Naive thymus-derived CD4-positive, alpha-beta T cell (primary cell): ENCODE results near the gene GRIK2. TPM values are rescaled to one million over a fixed set of nuclear protein-coding genes. Genes with fewer than 3 reads are reported as not detected.

ENCODE experiments used
- ATAC-seq: fragments of 150-1000 bp; cut with Tn5 transposase; 2 replicates; pipeline ENCODE4 v1.10.0; 2021; ENCODE audit warnings: mild to moderate bottlenecking, moderate library complexity
- CTCF ChIA-PET: fragments of 350-600 bp; sonication (Branson Sonifier 250); formaldehyde crosslinking; loops from one replicate; lab custom pipeline; 2021; ENCODE audit warnings: antibody characterized with exemption; lab: Charles Lee
- POLR2A ChIA-PET: fragments of 350-600 bp; sonication (Branson Sonifier 250); formaldehyde crosslinking; loops from one replicate; lab custom pipeline; 2021; ENCODE audit warnings: antibody characterized with exemption, inconsistent platforms; lab: Charles Lee
- DNase-seq, 9 donors: peaks; one replicate each; pipeline versions ENCODE4 v3.0.0 to v3.0.0-alpha.2; 2020 to 2022; ENCODE audit warnings: mixed read lengths in 1 of 9
- H3K27ac ChIP-seq: one replicate; pipeline ENCODE4 v1.7.0; 2013; ENCODE audit warnings: mild to moderate bottlenecking, low read depth, low read length, moderate library complexity
- H3K27me3 ChIP-seq, 2 donors: one replicate each; pipeline ENCODE4 v1.7.0; 2013; ENCODE audit warnings: low read length in 2 of 2, mild to moderate bottlenecking in 2 of 2, moderate library complexity in 2 of 2; ENCODE audit not compliant: control insufficient read depth in 2 of 2, insufficient read depth in 2 of 2
- H3K36me3 ChIP-seq, 3 experiments: 1 replicate in 2 of 3; 2 replicates in 1 of 3; pipeline ENCODE4 v1.7.0; 2013; ENCODE audit warnings: low read length in 3 of 3, mild to moderate bottlenecking in 3 of 3, moderate library complexity in 1 of 3; ENCODE audit not compliant: insufficient read depth in 3 of 3, control insufficient read depth in 2 of 3
- H3K4me1 ChIP-seq, 2 donors: one replicate each; pipeline ENCODE4 v1.7.0; 2013; ENCODE audit warnings: low read length in 2 of 2, mild to moderate bottlenecking in 2 of 2, moderate library complexity in 1 of 2; ENCODE audit not compliant: control insufficient read depth in 2 of 2, insufficient read depth in 2 of 2
- H3K4me3 ChIP-seq: 2 replicates; pipeline ENCODE4 v1.7.0; 2013; ENCODE audit warnings: mild to moderate bottlenecking, low read length
- H3K9me3 ChIP-seq, 3 experiments: 1 replicate in 2 of 3; 2 replicates in 1 of 3; pipeline ENCODE4 v1.7.0; 2013; ENCODE audit warnings: low read length in 3 of 3; ENCODE audit not compliant: control insufficient read depth in 2 of 3
- H3K27ac Mint-ChIP-seq, 9 donors: one replicate each; pipeline ENCODE4 v1.8.0; 2020 to 2022; ENCODE audit warnings: mixed read lengths in 9 of 9, mild to moderate bottlenecking in 8 of 9, moderate library complexity in 5 of 9, inconsistent platforms in 2 of 9
- H3K27me3 Mint-ChIP-seq, 5 donors: one replicate each; pipeline ENCODE4 v1.8.0; 2021 to 2022; ENCODE audit warnings: mixed read lengths in 5 of 5, mild to moderate bottlenecking in 1 of 5
- H3K36me3 Mint-ChIP-seq, 5 donors: one replicate each; pipeline ENCODE4 v1.8.0; 2020 to 2022; ENCODE audit warnings: mixed read lengths in 5 of 5, mild to moderate bottlenecking in 3 of 5, inconsistent platforms in 1 of 5
- H3K4me1 Mint-ChIP-seq, 7 donors: one replicate each; pipeline ENCODE4 v1.8.0; 2020 to 2022; ENCODE audit warnings: mixed read lengths in 7 of 7, mild to moderate bottlenecking in 3 of 7, inconsistent platforms in 1 of 7
- H3K4me3 Mint-ChIP-seq, 10 donors: one replicate each; pipeline ENCODE4 v1.8.0; 2020 to 2022; ENCODE audit warnings: mild to moderate bottlenecking in 10 of 10, mixed read lengths in 10 of 10, moderate library complexity in 6 of 10, inconsistent platforms in 2 of 10
- H3K9me3 Mint-ChIP-seq, 11 donors: one replicate each; pipeline ENCODE4 v1.8.0; 2020 to 2022; ENCODE audit warnings: mixed read lengths in 11 of 11, mild to moderate bottlenecking in 4 of 11, inconsistent platforms in 1 of 11, moderate library complexity in 1 of 11
- intact Hi-C, 2 donors: fragments of 100-400 bp; cut with micrococcal nuclease; formaldehyde crosslinking; loops; one replicate each; pipeline ENCODE4 v1.15.1; 2023
- polyA plus RNA-seq, 2 donors: library from polyadenylated mRNA; unstranded; fragments of 300-500 nt; fragmentation: Illumina TruSeq; gene quantifications; one replicate each; pipeline ENCODE4 v1.2.3, GENCODE V29; 2021
- total RNA-seq, 6 experiments: library from RNA in 5 of 6; stranded (reverse) in 5 of 6; gene quantifications; 1 replicate in 5 of 6; 2 replicates in 1 of 6; pipeline ENCODE4 v1.2.3 and lab custom pipeline; 2021 to 2026

GRIK2 gene
- total and polyA plus RNA-seq, 7 experiments from 2014 or later: 0.16 to 0.22 TPM; not detected in 5

DNA sequence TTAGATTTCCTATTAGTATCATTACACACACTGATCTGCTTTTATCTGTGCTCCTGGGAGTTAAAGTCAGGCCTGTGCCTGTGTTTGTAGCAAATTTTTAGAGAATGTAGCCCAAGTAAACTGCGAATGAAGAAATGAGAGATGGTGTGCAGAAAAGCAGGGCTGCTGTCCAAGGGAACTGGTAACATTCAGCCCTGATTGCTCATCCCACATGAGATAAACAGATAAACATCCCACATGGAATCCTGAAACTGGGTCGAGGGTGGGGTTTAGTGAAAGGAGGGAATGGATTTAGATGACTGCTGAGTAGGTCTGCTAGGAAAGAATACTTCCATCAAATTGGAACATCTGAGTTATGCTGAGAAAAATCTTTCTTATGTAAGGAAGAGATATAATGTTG lies 69.1 kb downstream of the GRIK2 start:
- Mint-ChIP-seq H3K9me3 (peaks cover 0 to 2% (median 0%) of the 10 kb centered on the region in 11 donors), H3K4me3 (no peak overlapping the region), H3K36me3 (no peaks in the 10 kb centered on the region), H3K27me3 (no peaks in the 10 kb centered on the region), H3K27ac (no peak overlapping the region), H3K4me1 (no peaks in the 10 kb centered on the region)
- H3K27me3 ChIP-seq: no peaks in the 10 kb centered on the region
- DNase-seq (no peak), ATAC-seq (no peak)
- CTCF ChIA-PET: no interaction called here
- no peak overlapping the region for H3K4me3 ChIP-seq
- no peaks in the 10 kb centered on the region for H3K9me3 ChIP-seq
- no peaks in the 10 kb centered on the region for H3K4me1 ChIP-seq
- intact Hi-C loops: no loop called here
- POLR2A ChIA-PET: no interaction called here
- no peaks in the 10 kb centered on the region for H3K36me3 ChIP-seq
- H3K27ac ChIP-seq: no peak overlapping the region

DNA sequence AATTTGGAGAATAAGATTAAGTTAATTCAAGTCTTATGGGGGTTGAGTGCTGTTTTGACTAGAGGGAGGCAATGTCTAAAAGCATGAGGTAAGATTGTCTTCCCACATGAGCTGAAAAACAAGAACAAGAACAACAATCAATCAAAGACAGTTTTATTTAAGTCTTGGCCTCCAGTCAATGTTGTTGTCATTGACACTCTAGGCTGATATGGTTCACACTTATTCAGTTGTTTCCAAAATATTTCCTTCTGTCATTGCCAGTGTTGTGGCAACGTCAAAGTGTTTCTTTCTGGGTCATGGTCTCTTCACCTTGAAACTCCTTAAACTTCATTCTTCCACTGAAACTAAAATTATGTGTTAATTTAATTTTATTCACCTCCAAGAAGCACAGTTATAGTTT lies 72.4 kb downstream of the GRIK2 start:
- Mint-ChIP-seq H3K27me3 (no peaks in the 10 kb centered on the region), H3K4me1 (no peaks in the 10 kb centered on the region), H3K9me3 (peaks cover 0 to 6% (median 0%) of the 10 kb centered on the region in 11 donors), H3K4me3 (no peak overlapping the region), H3K27ac (no peak overlapping the region), H3K36me3 (no peaks in the 10 kb centered on the region)
- no peaks in the 10 kb centered on the region for H3K9me3 ChIP-seq
- H3K4me3 ChIP-seq: no peak overlapping the region
- ATAC-seq (no peak), DNase-seq (no peak)
- CTCF ChIA-PET: no interaction called here
- H3K36me3 ChIP-seq: no peaks in the 10 kb centered on the region
- no peaks in the 10 kb centered on the region for H3K4me1 ChIP-seq
- H3K27me3 ChIP-seq: no peaks in the 10 kb centered on the region
- no peak overlapping the region for H3K27ac ChIP-seq
- intact Hi-C loops: no loop called here
- POLR2A ChIA-PET: no interaction called here

- H3K9me3 ChIP-seq: no peaks in the 10 kb centered on the region
- Mint-ChIP-seq H3K4me3 (no peak overlapping the region), H3K4me1 (no peaks in the 10 kb centered on the region), H3K27me3 (no peaks in the 10 kb centered on the region), H3K9me3 (no peaks in the 10 kb centered on the region), H3K36me3 (no peaks in the 10 kb centered on the region), H3K27ac (no peak overlapping the region)
- no peak overlapping the region for H3K4me3 ChIP-seq
- intact Hi-C loops: no loop called here
- H3K4me1 ChIP-seq: no peaks in the 10 kb centered on the region
- no peak for ATAC-seq
- no peaks in the 10 kb centered on the region for H3K36me3 ChIP-seq
- H3K27ac ChIP-seq: no peak overlapping the region
- CTCF ChIA-PET: no interaction called here
- POLR2A ChIA-PET: no interaction called here
- H3K27me3 ChIP-seq: no peaks in the 10 kb centered on the region
- DNase-seq: no peak
Observed at GRCh38 chr6:101477436-101477835, 83.9 kb downstream of the GRIK2 start.

- intact Hi-C loops: no loop called here
- Mint-ChIP-seq H3K27me3 (no peaks in the 10 kb centered on the region), H3K9me3 (no peaks in the 10 kb centered on the region), H3K4me3 (no peak overlapping the region), H3K27ac (no peak overlapping the region), H3K36me3 (no peaks in the 10 kb centered on the region), H3K4me1 (no peaks in the 10 kb centered on the region)
- ChIA-PET CTCF (interaction anchor here (0.6 kb wide), 1 partner anchor 305 kb away, joined by 6 read pairs; no protein-coding TSS in a partner anchor), POLR2A (no interaction called here)
- Histone ChIP-seq H3K27ac (no peak overlapping the region), H3K4me3 (no peak overlapping the region), H3K36me3 (no peaks in the 10 kb centered on the region), H3K9me3 (no peaks in the 10 kb centered on the region), H3K4me1 (no peaks in the 10 kb centered on the region), H3K27me3 (no peaks in the 10 kb centered on the region)
- DNase-seq (no peak), ATAC-seq (no peak)
Observed at GRCh38 chr6:101478891-101479290, 85.4 kb downstream of the GRIK2 start.

- ChIA-PET CTCF (no interaction called here), POLR2A (no interaction called here)
- Mint-ChIP-seq H3K9me3 (peaks cover 0 to 2% (median 0%) of the 10 kb centered on the region in 11 donors), H3K4me3 (no peak overlapping the region), H3K27me3 (no peaks in the 10 kb centered on the region), H3K4me1 (no peaks in the 10 kb centered on the region), H3K27ac (no peak overlapping the region), H3K36me3 (no peaks in the 10 kb centered on the region)
- DNase-seq (no peak), ATAC-seq (no peak)
- Histone ChIP-seq H3K9me3 (no peaks in the 10 kb centered on the region), H3K4me3 (no peak overlapping the region), H3K4me1 (no peaks in the 10 kb centered on the region), H3K27ac (no peak overlapping the region), H3K36me3 (no peaks in the 10 kb centered on the region), H3K27me3 (no peaks in the 10 kb centered on the region)
- intact Hi-C loops: no loop called here
Observed at GRCh38 chr6:101482606-101483005, 89.1 kb downstream of the GRIK2 start.

- Mint-ChIP-seq H3K9me3 (peaks cover 0 to 2% (median 0%) of the 10 kb centered on the region in 11 donors), H3K4me1 (no peaks in the 10 kb centered on the region), H3K27me3 (no peaks in the 10 kb centered on the region), H3K4me3 (no peak overlapping the region), H3K27ac (no peak overlapping the region), H3K36me3 (no peaks in the 10 kb centered on the region)
- Histone ChIP-seq H3K27ac (no peak overlapping the region), H3K27me3 (no peaks in the 10 kb centered on the region), H3K36me3 (no peaks in the 10 kb centered on the region), H3K9me3 (no peaks in the 10 kb centered on the region), H3K4me3 (no peak overlapping the region), H3K4me1 (no peaks in the 10 kb centered on the region)
- DNase-seq (no peak), ATAC-seq (no peak)
- ChIA-PET CTCF (interaction anchor here (0.6 kb wide), 1 partner anchor 36 kb away, joined by 3 read pairs; no protein-coding TSS in a partner anchor), POLR2A (no interaction called here)
- intact Hi-C loops: loop anchor here in 1 of 2 donors (1.0 kb wide), 1 partner anchor 9 kb away; no protein-coding TSS in a partner anchor
Observed at GRCh38 chr6:101484781-101485180, 91.3 kb downstream of the GRIK2 start.

DNA sequence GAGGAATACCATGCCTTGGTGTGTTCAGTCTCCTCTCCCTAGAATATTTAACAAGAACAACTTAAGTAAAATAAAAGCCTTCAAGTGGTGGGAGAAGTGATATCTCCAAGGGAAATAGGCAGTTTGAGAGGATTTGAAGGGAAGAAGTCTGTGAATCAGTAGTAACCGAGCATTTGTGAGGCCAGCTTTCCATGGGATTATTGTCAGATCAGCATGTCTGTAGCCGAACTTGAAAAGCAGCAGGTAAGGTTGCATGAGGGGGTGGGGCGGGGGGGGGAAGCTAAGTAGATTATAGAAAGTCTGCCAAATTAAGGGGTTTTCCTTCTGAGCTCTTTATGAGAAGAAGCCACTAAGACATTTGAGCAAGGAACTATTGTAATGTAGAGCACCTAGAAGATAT lies 92.6 kb downstream of the GRIK2 start:
- intact Hi-C loops: no loop called here
- H3K27ac Mint-ChIP-seq: no peak overlapping the region
- Histone ChIP-seq H3K4me3 (no peak overlapping the region), H3K27me3 (no peaks in the 10 kb centered on the region), H3K36me3 (no peaks in the 10 kb centered on the region), H3K9me3 (no peaks in the 10 kb centered on the region), H3K4me1 (no peaks in the 10 kb centered on the region), H3K27ac (no peak overlapping the region)
- no peaks in the 10 kb centered on the region for H3K36me3 Mint-ChIP-seq
- no peak for ATAC-seq
- no peaks in the 10 kb centered on the region for H3K27me3 Mint-ChIP-seq
- CTCF ChIA-PET: no interaction called here
- no peaks in the 10 kb centered on the region for H3K4me1 Mint-ChIP-seq
- POLR2A ChIA-PET: no interaction called here
- no peak for DNase-seq
- no peak overlapping the region for H3K4me3 Mint-ChIP-seq
- peaks cover 0 to 5% (median 0%) of the 10 kb centered on the region in 11 donors for H3K9me3 Mint-ChIP-seq
